GM21360 (cell line): ENCODE results near the gene SPPL2A.
"Not testable (repeated sequence)": the region's sequence is repeated elsewhere in the genome, so short reads cannot be mapped to it uniquely, and the experiment has no call there.

Source experiments
- ATAC-seq: cut with Tn5 transposase; IDR thresholded peaks from one replicate; pipeline ENCODE4 v1.9.1; 2021; ENCODE audit warnings: mild to moderate bottlenecking, moderate library complexity; ENCODE audit not compliant: unreplicated experiment

The SPPL2A gene

GRCh38 chr15:50773389-50773788, 7.9 kb upstream of the SPPL2A start:
- no peak for ATAC-seq

GRCh38 chr15:50767332-50767861, 1.9 kb upstream of the SPPL2A start:
- ATAC-seq: no peak

DNA sequence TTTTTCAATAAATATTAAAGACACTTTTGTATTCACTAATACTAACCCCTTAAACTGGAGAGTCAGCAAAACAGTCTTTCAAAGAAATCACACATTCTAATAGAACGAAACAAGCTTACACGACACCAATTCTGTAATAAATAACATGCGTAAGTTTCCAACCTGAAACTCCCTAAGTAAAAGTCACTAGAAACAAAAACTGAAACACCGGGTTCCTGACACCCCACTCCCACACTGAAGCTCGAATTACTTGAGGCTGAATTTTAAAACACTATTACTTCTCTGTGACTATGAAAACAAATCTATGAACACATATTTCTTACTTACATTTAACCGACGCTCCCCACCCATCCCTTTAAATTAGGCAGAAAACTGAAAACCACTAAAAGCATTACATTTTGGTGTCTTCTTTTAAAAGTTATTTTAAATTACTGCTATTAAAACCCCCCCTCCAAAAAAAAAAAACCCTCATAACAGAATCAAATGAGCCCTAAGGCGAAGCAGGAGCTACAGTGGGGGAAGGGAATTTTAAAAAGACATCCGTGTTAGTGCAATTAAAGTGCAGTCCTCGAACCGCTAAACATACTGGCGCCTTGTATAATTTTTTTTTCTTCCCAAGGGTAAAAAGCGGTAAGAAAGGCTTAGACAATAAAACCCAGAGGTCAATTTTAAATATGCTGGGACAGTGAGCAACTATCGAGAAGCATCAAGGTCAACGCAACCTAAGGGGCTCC, 878 bp downstream of the SPPL2A start:
- no peak for ATAC-seq

DNA sequence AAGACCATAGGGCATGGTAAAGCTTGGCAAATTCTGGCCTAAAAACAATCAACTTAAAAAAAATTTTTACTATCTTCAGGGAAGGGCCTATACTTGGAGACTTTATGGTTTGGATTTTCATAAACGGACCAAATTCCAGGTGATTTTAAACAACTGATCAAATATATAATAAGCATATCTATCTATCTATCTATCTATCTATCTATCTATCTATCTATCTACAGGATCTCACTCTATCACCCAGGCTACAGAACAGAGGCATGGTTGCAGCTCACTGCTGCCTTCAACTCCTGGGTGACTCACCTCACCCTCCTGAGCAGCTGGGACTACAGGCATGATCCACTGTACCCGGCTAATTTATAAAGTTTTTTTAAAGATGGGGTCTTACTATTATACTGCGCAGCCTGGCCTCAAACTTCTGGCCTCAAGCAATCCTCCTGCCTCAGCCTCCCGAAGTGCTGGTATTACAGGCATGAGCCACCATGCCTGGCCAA, 6.7 kb downstream of the SPPL2A start:
- no peak for ATAC-seq

GRCh38 chr15:50753463-50753862, 12.0 kb downstream of the SPPL2A start:
- no peak for ATAC-seq

DNA sequence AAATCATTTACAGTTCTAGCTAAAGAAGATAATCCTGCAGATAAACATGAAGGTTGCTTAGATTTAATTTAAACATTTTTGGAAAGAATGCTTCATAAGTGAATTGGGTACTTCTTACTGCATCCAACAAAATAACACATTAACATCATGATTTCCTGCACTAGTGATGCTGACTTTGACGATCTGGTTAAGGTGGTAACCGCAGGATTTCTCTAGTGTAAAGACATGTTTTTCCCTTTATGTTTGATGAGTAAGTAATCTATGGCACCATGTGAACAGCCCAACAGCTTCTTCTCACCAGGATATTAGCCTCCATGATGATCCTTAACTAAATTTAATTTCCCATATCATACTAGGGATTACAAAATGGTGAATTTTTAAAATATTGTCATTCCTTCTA, 14.1 kb downstream of the SPPL2A start:
- ATAC-seq: no peak

- ATAC-seq: no peak
These were observed 15.2 kb downstream of the SPPL2A start for GRCh38 chr15:50750227-50750705.

GRCh38 chr15:50747523-50747922, 18.0 kb downstream of the SPPL2A start:
- ATAC-seq: no peak

DNA sequence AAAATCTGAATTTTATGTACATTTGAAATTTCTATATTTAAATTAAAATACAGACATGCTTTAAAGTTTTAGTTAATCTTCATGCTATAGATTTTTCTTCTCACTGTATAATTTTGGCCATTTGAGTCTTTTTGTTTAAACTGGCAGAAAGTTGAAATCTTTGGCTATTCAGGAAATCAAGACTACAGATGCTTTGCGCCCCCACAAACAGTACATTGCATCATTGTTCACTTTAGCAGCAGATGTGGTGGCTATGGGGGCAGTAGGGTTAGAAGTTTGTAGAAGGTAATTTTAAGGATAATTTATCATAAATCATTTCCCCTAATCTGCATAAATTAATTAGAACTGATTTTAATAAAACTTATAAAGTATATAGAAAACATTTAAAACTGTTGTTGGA, 20.9 kb downstream of the SPPL2A start:
- no peak for ATAC-seq

- no peak for ATAC-seq
These were observed 24.6 kb downstream of the SPPL2A start for GRCh38 chr15:50740955-50741354.

DNA sequence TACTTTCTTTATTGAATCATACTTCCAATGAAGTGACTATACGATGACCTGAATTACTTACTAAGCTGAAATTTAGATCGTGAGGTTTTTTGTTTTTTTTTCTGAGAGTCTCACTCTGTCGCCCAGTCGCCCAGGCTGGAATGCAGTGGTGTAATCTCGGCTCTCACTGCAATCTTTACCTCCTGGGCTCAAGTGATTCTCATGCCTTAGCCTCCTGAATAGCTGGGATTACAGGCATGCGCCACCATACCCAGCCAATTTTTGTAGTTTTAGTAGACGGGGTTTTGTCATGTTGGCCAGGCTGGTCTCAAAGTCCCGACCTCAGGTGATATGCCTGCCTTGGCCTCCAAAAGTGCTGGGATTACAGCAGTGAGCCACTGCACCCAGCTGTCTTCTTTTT, 28.7 kb downstream of the SPPL2A start:
- ATAC-seq: no peak

DNA sequence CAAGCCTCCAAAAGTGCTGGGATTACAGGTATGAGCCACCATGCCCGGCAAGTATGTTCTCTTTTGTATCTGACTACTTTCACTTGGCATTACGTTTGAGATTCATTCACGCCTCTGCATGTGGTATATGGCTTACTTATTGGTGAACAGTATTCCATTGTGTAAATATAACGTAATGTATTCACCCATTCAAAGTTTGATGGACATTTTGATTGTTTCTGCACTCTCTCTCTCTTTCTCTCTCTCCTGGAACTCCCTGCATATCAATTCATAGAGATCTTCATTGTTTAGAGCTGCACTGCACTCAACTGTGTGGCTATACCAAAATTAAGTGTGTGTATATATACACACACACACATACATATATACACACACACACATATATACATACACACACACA, 30.4 kb downstream of the SPPL2A start:
- ATAC-seq: no peak

GRCh38 chr15:50726315-50726714, 39.2 kb downstream of the SPPL2A start:
- no peak for ATAC-seq

DNA sequence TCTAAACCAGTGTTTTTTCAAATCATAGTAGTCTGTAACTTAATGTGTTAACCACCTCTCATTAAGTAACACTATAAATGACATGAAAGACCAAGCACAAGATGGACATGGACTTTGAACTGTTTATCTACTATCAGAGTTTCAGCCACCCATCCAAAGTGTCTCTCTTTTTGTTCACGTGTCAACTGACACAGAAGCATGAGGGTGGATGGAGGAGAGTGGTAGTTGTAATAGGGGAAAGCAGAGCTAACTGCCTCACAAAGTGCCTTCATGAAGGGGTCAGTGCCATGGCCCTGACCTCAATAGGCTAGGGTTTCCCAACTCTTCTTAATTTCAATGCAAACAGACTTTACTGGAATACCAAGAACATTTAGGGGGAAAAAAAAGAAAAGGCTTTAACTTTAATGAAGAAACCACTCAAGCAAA, 46.8 kb downstream of the SPPL2A start:
- no peak for ATAC-seq

DNA sequence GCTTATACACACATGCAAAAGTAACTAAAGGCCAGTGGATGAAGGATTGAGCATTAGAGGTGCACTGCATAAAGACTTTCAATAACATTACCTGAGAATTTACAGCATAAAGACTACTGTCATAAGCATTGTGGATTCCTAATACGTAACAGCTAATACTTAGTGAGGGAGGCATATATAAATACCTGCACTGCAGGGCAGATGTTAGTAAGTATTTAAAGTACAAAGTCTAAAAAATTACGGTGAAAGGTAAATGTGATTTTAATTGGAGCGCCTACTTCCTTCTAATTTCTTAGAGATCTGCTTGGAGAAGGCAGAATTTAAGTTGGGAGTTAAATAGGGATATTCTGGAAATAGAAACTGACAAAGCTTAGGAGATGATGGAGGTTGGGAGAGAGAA, 53.5 kb downstream of the SPPL2A start:
- no peak for ATAC-seq

- no peak for ATAC-seq
These were observed 54.9 kb downstream of the SPPL2A start for GRCh38 chr15:50710585-50710984.

DNA sequence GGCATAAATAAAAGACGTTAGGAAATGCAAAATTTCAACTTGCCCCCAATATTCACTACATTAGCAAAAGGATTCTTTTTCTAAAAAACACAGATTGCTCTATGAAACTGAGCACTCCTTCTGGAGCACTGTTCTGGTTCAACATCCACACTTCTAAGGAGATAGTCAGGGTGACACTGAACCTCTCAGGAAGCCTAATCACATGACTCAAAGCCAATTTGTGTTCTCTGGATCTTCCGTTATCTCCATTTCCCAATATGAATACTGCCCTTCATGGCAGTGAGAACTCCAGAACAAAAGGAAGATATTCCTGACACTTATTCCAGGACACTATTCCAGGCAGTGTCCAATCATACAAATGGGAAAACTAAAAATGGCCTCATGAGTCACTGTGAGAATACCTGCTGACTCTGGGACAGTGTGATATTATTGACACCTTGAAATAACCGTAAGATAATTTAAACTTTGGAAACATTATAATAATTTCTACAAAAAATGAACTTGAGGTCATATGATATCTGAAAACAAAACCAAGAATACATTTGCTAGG, 57.6 kb downstream of the SPPL2A start:
- ATAC-seq: no peak

DNA sequence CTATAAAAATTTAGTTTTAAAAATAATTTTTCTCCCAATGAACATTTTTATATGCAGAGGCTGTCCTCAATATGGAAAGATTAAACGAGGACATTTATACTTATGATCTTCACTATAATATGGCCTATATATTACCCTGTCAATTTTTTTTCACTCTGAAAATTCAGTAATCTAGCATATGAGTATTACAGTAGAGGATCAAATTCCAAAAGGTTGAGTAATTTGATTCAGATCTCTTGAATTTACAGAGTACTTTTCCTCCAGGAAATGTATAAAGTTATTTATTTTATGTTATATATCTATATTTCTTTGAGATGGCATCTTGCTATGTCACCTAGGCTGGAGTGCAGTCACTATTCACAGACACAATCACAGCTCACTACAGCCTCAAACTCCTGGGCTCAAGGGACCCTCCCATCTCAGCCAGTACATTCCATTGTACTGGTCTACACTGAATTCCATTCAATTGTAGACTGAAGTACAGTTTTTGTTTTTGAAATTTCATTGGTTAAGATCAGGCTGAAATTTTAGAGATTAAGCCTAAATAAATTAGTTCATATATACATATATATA, 62.7 kb downstream of the SPPL2A start:
- ATAC-seq: no peak

GRCh38 chr15:50698101-50698500, 67.4 kb downstream of the SPPL2A start:
- ATAC-seq: no peak

DNA sequence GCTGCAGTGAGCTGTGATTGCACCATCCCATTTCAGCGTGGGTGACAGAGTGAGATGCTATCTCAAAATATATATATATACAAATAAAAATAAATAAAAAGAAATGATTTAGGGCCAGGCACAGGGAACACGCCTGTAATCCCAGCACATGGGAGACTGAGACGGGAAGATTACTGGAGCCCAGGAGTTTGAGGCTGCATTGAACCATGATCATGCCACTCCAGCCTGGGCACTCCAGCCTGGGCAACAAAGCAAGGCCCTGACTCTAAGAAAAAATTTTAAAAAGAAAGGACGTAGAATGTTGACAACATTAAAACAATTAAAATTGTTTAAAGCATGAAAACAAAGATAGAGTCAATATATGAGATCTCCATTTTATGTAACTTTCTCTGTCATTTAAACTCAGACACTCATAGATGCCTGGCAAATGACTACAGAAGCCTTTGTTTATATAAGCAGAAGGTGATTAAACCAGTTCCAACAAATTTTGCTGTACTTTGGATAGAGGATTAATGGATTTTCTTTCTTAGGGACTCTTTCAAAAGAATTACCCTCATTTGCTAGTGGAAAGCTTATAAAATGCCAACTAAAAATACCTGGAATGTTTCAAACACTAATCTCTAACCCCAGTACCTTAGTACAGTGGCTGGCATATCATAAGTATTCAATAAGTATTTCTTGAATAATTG, 68.3 kb downstream of the SPPL2A start:
- ATAC-seq: no peak

DNA sequence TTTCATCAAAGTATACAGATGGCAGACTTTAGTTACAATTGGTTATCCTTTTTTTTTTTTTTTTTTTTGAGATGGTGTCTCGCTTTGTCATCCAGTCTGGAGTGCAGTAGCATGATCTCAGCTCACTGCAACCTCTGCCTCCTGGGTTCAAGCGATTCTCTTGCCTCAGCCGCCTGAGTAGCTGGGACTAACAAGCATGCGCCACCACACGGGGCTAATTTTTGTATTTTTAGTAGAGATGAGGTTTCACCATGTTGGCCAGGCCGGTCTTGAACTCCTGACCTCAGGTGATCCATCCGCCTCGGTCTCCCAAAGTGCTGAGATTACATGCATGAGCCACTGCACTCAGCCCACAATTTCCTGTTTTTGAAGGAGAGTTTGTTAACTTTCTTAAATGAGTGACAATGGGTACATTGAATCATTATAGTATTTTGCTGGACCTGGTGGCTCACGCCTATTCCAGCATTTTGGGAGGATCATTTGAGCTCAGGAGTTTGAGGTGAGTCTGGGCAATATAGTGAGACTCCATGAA, 70.8 kb downstream of the SPPL2A start:
- ATAC-seq: not testable (repeated sequence)
